HG02938 (cell line): ENCODE measurements around the gene ZNF516.
A peak's percentile ranks its signal among the peaks of the same experiment; 100 is the strongest.

ENCODE experiments used
- ATAC-seq: cut with Tn5 transposase; IDR thresholded peaks from one replicate; pipeline ENCODE4 v1.9.1; 2021; ENCODE audit warnings: mild to moderate bottlenecking, moderate library complexity; ENCODE audit not compliant: unreplicated experiment

The ZNF516 gene

DNA sequence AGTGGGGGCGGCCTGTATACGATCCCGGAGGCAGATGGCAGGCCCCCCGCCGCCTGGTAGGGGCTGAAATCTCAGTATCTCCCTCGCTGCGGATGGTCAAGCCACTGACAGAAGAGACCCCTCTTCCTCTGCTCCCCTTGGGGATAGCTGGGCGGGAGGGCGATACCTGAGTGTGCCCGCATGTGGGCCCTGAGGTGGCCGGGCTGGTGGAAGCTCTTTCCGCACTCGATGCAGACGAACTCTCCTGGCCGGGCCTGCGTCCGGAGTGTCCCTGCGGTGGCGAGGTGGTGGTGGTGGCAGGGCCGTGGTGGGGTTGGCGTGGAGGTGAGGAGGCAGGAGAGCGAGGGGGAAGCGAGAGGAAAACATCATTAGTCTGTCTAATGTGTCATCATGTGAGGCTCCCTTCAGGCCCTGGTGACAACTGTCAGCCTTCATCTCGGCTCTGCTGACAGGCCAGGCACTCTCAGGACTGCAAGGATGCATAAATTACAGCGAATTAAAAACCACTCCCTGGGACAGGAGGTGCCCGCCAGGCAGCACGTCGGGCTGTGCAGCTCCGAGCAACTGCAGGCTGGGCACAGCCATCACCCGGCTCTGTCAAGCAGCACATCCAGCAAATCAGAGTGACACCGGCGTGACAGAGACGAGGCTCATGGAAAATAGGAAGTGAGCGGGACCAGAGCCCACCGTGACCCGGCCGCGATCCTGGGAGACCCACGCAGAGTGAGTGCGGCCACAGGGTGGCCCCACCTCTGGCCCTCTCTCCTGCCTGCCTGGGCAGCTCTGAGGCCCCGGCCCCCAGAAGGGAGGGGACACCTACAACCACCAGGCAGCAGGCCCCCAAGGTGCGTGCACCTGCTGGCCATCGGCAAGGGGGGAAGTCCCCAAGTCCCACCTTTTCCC, 123.5 kb downstream of the ZNF516 start:
- no peak for ATAC-seq

DNA sequence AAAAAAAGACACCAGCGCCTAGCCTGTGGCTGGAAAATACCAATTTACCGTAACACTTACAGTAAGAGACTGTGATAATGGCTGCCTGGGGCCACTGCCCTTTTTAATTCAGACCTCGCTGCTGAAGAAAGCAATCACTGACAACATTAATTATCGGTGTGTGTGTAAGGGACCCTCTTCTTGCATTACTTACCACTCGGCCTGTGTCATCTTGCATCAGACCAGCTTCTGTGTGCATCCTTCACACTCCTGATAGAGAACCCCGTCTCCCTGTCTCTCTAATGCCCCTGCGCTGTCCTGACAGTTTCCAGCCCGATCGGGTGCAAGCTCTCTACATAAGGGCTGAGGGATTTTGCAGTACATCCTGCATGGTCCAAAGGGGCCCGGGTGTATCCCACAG, 124.4 kb downstream of the ZNF516 start:
- ATAC-seq: no peak

DNA sequence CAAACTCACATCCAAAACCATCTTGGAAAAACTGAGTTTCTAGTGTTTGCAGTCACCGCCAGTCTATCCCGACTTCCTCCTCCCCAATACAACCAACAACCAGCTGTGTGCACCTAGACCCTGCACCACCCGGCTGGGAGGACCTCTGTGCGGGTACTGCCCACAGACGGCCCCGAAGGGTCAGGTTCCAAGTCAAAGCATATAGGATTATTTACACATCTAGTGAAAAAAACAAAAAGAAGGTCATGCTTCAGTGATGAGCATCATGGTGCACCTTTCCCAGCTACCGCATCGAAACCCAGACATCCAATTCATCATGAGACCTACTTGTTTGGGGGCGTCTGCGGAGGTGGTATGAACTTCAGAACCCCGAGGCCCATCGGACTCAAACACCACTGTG, 124.8 kb downstream of the ZNF516 start:
- no peak for ATAC-seq

DNA sequence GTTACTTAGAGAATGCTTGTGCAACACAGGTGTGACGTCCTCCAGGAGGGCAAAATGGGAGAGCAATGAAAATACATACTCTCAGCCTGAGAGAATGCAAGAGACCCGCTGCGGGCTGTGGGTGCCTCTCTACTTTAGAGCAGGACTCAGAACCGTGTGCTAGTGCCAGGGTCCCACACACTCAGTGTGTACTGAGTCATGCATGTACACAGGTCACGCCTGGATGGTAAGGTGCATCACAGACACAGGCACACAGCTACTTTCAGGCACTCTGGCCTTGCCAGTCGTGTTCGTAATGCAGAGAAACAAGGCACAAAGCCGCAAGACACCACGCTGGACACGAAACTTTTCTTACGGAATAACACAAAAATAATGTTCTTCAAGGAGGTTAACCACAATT, 125.3 kb downstream of the ZNF516 start:
- no peak for ATAC-seq

DNA sequence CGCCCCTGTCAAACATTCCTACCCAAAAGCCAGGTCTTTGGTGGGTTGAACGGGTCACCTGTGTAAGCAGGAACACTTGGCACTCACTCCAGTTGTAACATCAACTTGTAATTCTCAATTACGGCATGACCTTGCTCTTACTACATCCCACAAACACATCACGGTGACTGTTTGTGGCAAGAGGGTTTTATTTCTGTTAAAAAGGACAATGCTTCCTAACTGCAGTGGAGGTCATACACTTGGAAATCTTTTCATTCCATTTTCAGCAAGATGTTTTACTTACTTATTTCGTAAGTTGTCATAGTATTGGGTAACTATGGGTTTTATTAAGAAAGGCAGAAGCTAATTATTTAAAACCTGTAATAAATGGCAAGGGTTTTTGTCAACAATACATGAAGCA, 126.1 kb downstream of the ZNF516 start:
- no peak for ATAC-seq

DNA sequence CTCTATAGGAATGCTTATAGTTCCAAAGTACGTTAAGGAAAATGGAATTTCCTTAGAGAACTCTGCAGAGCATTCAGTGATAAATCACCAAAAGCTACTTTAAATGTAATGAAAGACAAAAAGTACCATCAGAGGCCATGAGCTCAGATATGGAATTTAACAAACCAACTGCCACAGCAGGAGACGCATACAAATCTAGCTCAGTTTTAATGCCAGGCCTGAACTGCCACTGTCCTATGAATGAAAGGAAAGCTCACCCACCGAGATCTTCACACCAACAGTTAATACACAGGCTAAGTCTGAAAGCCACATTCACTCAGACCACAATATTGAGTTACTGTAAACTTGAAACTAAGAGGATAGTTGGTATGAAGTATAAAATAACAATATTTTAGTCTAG, 126.8 kb downstream of the ZNF516 start:
- ATAC-seq: no peak

DNA sequence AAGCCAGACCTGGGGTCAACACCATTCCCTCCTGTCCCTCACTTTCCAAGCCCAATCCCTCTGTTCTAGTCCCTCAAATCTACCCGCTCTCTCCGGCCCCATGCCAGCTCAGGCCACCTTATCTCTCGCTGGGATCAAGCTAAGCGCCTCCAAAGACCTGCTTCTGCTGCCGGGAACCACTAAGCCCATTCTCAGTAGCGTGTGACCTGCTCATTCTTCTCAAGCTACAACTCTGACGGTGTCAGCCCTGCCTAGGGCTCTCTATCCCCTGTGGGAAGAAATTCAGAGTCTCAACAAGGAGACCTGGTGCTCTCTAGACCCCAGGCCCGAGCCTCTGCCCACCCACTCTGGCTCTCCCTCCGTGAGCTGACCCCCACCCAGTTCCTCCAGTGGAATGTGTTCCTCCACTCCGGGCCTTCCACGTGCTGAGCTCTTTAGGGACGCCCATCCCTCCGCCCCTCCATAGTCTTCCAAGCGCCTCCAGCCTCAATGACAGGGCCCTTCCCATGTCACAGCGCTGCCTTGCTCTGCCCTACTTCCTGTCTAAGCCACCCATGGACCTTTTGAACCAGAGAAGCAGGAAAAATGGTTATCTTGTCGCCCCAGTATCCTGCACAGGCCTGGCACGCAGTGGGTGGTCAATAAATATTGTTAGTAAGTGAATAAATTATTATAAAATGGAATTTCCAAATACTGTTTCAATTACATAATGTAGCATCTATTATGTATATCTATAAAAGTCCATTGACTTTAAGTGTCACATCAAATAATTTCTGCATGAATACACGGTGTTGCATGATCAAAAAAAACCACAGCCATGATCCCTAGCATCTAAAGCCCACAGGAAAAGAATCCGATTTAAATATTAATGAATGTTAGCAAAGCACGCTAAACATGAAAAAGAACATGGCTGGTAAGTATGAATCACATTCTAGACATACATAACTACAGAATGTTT, 127.6 kb downstream of the ZNF516 start:
- no peak for ATAC-seq

GRCh38 chr18:76365561-76365960, 129.5 kb downstream of the ZNF516 start:
- no peak for ATAC-seq

- peak; percentile 91 for ATAC-seq
Observed at GRCh38 chr18:76364282-76365259, 130.5 kb downstream of the ZNF516 start.

DNA sequence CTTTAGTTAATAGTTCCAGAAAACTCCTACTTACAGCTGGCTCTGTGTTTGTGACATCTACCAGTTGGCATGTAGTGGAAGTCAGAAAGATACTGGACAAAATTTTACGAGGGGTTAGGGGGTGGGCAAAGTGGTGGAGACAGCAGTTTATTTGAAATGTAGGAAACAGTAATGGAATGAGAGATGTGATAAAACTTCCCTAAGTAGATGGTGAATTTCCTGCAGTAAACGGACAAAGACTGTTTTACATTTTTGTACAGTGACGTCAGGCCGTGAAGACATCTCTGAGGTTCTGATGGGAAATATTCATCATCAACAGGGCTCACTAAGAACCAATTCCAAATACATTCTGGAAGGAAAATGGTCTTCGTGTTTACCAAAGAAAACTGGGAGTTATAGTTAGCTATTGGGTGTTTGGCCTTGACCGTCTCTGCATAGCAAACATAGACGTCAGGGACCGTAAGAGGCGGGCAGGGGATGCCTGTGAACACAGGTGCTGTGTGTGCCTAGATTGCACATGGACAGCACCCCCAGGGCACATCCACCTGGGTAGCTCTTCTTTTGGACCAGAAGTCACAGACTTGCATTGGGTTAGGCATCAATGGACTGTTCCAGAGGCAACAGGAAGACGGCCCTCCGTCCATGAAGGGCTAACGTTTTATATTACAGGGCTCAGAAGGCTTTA, 131.5 kb downstream of the ZNF516 start:
- ATAC-seq: no peak

GRCh38 chr18:76362676-76363075, 132.4 kb downstream of the ZNF516 start:
- ATAC-seq: no peak

DNA sequence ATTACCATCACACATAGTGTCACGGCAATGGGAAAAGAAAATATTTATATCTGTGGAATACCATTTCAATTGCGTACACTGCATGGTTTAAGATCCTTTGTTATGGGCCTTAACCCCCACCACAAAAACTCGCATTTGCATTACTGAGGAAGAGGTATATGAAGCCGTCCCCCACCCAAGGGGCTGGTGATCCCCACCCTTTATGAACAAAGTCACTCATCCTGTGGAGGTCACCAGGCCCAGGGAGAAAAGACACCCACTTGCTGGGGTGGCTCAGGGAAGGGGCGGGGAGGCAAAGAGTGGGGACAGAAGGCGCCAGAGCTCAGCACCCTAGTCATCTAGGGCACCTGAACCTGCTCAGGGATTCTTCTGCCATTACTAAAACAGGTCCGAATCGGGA, 133.8 kb downstream of the ZNF516 start:
- no peak for ATAC-seq

- ATAC-seq: no peak
Observed at GRCh38 chr18:76359909-76360308, 135.1 kb downstream of the ZNF516 start.

DNA sequence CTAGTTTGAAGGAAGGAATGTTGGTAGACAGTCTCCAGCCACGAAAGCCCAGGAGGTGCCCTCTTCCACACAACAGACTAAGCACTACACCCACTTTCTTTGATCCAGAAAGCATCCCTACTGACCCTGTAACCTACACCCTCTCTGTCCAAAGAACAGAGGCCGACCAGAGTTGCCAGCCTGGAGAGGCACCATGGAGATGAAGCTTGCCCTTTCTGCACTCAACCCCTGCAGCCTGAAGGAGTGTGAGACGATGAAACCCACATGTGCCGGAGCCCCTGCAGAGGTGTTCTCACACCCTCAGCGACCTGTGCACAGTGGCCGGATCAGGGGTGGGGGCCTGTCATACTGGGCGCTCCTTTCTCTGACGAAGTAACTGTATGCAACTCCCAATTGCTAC, 136.3 kb downstream of the ZNF516 start:
- ATAC-seq: no peak

GRCh38 chr18:76357585-76358260, 137.3 kb downstream of the ZNF516 start:
- ATAC-seq: no peak

DNA sequence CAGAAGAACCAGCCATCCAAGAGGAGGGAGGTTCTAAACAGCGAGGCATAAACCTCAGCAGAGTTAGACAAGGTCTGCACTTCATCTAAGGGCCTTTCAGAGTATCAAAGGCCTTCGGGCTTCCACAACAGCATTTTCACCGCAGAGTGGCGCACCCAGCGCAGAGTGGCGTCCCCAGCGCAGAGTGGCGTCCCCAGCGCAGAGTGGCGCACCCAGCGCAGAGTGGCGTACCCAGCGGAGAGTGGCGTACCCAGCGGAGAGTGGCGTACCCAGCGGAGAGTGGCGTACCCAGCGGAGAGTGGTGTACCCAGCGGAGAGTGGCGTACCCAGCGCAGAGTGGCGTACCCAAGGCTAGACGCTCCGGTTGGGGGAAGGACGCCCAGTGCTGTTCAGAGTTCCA, 137.9 kb downstream of the ZNF516 start:
- no peak for ATAC-seq

GRCh38 chr18:76356666-76357065, 138.4 kb downstream of the ZNF516 start:
- no peak for ATAC-seq

- ATAC-seq: no peak
Observed at GRCh38 chr18:76354348-76354747, 140.7 kb downstream of the ZNF516 start.

DNA sequence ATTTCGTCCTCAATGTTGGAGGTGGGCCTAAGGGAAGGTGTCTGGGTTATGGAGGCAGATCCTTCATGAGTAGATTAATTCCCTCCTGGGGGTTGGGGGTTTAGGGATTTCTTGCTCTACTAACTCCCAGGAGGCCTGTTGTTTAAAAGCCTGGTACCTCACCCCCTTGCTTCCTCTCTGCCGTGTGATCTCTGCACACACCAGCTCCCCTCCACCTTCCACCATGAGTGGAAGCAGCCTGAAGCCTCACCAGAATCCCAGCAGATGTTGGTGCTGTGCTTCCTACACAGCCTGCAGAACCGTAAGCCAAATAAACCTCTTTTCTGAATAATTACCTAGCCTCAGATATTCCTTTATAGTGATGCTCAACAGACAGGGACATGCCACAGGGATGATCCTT, 141.5 kb downstream of the ZNF516 start:
- no peak for ATAC-seq
